ENCODE data around the gene NXPE3.

The NXPE3 gene

GRCh38 chr3:101803173-101803782 is 24.3 kb downstream of the NXPE3 start:
- DNase-seq, result peak; percentile 96

DNA sequence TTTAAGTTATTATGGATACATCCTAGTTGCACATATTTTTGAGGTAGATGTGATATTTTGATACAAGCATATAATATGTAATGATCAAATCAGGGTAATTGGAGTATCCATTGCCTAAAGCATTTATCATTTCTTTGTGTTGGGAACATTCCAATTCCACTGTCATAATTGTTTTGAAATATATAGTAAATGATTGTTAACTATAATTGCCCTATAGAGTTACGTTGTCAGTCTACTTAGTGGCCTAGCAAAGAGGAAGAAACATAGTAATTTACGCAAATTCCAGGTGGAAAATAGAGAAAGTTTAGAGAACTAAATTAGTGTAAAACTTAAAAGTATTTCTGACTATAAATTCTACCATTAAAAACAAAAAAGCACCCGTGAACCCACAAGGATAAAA is 24.9 kb downstream of the NXPE3 start:
- DNase-seq, result no peak

DNA sequence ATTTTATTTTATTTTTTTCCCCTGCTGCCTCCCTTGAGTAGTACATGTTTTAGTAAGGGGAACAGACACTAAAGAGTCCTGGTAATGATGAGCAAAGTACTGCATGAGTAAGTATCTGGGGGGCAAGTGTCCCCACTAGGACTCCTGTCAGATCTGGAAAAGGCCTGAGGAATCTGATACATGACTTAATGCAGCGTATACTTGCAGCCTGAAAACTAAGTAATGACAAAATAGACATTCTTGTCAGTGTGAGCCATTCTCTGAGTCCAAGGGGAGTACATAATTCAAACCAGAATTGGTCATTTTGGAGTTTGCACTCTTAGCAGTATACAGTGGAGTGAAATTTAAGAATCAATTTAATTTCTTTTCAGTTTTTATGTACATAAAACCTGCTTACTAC is 27.5 kb downstream of the NXPE3 start:
- no peak for DNase-seq

- DNase-seq, result no peak
These were observed 28.9 kb downstream of the NXPE3 start for GRCh38 chr3:101807888-101808287.

DNA sequence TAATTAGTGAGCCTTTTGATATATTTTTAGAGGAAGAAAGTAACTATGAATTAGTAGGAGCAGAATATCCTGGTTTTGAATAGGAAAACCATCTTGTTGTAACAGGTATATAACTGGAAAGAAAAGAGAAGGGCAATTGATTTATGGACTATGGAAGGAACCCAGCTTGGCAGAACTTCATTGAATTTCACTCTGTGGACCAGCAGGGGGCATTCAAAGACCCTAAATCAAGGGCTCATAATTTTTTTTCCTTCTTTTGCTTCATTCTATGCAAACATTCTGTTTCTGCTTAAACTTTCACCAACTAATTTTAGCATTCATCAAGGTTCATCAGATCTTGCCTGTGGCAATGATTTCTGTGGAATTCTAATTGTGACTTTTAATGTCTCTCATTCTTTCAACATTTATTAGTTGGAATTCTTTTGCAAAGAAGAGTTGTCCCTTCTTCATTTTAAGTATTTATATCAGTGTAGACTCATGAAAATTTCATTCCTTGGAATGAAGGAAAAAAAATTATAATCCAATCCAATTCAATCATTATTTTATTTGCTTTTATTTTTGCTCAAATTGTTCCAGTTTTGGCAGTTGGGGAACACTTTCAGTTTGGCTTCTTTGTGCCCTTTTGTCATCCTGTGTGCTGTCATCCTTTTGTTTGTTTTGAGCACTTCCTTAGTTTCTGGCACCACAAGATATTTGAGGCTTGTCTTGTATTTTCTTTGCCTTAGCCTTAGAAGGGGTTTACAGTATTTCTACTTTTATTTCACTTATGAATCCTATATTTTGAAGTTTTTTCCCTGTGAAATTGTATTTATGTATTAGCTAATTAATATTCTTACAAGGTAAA is 30.4 kb downstream of the NXPE3 start:
- DNase-seq, result peak; percentile 80

DNA sequence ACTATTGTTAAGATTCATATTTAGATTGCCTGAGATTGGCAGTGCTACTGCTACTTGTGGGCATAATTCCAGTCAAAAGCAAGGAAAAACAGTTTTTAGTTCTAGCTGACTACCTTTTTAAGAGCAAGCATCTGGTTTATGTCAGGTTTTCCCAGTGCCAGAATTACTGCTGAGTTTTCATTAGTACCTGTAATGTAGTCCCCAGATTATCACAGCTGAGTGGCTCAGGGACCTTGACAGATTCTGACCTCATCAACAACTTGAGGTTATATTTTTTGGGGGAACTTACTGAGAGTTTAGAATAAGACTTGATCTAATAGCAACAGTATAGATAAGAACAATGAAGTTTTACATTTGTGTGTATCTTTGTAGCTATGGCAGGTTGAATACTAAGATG is 31.0 kb downstream of the NXPE3 start:
- no peak for DNase-seq

- DNase-seq, result no peak
These were observed 32.9 kb downstream of the NXPE3 start for GRCh38 chr3:101811875-101812274.

DNA sequence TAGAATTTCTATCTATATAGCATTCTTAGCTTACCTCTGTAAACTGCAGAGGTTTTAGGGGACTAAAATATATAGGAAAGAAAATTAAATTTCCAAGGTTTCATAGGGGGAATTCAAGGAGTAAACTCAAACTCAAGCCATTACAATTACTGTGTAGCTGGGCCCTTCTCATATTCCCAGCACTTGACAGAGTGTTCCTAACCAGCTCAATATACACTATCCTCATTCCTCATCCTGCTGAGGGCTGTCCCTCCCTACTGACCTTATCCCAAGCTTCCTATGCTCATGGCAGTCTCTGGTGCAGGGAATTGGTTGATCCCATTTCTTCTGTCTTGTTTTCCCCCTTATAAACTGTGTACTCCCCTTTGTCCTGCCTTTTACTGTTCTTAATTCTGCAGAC is 33.9 kb downstream of the NXPE3 start:
- no peak for DNase-seq

GRCh38 chr3:101813817-101814440 is 34.9 kb downstream of the NXPE3 start:
- DNase-seq, result peak; percentile 76

GRCh38 chr3:101814835-101815234 is 35.8 kb downstream of the NXPE3 start:
- DNase-seq, result no peak

GRCh38 chr3:101816215-101817149 is 37.5 kb downstream of the NXPE3 start:
- DNase-seq, result no peak

DNA sequence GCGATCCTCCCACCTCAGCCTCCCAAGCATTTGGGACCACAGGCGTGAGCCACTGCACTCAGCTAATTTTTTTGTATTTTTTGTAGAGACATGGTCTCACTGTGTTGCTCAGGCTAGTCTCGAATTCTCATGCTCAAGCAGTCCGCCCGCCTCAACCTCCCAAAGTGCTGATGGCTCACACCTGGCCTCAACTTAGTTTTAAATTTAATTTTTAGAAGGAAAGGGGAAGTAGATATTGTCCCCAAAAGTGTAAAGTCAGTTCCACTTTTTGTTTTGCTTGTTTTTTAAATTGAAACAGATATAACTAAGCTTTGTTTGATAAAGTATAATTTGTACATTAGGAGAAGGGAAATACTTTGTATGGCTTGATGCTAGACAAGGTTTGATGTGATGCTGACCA is 39.0 kb downstream of the NXPE3 start:
- DNase-seq, result no peak

DNA sequence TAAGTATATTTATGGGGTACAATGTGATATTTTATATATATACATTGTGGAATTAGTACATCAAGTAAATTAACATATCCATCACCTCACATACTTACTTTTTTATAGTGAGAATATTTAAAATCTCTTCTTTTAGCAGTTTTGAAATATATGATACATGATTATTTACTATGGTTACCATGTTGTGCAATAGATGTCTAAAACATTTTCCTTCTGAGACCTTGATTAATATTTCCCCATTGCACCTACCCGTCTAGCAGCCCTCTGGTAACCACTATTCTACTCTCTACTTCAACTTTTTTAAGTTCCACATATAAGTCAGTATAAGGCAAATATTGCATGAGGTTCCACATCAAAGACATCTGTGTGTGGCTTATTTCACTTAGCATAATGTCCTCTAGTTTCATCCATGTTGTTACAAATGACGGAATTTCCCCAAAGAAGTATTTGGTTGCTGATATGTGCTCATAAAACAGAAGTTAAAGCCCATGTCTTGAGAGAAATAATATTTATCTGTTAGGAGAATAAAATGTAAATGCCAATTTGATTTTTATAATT is 40.7 kb downstream of the NXPE3 start:
- DNase-seq, result no peak

GRCh38 chr3:101821503-101821902 is 42.5 kb downstream of the NXPE3 start:
- DNase-seq, result no peak

DNA sequence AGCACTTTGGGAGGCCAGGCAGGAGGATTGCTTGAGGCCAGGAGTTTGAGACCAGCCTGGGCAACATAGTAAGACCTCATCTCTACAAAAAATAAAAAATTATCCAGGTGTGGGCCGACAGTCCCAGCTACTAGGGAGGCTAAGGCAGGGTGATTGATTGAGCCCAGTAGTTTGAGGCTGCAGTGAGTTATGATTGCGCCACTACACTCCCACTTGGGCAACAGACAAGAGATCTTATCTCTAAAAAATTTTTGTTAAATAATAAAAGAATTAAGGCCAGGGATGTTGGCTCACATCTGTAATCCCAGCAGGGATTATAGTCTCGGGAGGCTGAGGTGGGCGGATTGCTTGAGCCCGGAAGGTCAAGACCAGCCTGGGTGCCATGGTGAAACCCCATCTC is 44.5 kb downstream of the NXPE3 start:
- no peak for DNase-seq

DNA sequence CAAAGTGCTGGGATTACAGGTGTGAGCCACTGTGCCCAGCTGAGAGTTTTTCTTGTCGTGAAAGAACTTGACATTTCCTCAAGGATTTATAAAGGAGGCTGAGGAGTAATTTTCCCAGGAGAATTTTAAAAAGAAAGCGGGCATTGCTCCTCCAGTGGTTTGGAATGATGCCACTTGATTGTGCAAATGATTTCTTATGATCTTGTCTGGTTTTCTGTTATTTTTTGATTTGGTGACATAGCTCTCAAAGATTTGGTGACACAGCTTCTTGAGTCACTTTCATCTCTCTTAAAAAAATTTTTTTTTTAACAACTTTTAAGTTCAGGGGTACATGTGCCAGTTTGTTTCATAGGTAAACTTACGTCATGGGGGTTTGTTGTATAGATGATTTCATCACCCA is 45.7 kb downstream of the NXPE3 start:
- no peak for DNase-seq

GRCh38 chr3:101825904-101826445 is 47.0 kb downstream of the NXPE3 start:
- DNase-seq, result no peak

DNA sequence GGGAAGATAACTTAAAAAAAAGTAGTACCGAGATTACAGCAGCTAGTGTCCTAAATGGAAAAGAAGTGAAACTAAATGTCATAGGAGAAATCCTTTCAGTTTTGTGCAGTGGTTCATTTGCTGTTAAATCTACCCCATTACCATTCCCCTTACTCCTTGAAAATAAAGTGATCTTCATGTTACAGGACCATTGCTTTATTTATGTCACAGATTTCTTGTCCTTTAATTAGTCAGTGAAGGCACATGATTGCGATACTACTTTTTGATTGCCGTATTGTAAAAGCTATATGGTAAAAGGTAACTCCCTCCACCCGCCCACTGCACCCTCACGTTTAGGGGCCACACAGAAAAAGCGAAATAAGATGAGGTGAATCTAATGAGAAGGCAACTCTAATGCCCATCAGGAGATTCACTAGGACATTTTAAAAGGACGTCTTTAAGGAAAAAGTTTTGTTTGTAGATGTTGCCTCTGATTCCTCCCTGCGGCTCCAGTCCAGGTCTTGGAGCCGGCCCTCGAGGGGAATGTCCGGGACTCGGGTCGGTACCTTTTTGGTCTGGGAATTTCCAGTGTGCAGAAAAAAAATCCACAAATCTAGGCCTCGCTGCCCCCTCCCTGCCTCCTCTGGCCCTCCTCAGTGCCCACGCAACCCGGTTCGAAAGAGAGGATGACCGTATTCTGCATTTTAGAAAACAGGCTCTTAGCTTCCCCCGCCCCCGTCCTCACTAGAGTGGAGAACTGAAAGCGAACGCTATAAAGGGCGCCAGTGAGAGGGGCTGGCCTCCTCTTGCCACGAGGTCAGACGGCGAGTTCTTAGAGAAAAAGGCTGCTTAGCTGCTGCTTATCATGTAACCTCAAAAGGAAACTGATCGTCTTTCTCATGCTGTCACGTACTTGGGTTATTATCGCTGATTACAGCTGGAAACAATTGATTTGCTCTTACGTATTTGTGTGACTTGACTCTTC is 48.5 kb downstream of the NXPE3 start:
- DNase-seq, result peak; percentile 90

DNA sequence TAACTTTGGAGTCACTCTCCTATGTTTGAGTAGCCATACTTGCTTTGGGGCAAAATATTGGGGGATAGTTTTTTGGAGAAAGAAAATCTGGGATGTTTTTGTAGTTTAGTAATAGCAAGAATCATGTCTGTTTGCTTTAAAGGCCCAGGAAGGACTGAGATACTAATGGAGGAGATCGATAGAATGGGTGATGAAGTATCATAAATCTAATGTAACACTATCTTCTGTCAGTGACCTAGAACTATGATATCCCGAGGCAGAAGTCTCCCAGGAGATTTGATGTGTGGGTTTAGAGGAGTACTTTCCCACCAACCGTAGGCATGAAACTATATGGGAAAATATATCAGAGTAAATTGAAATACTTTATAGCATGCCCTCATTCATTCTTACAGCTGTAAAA is 49.3 kb downstream of the NXPE3 start:
- no peak for DNase-seq

GRCh38 chr3:101828691-101829436 is 49.9 kb downstream of the NXPE3 start:
- DNase-seq, result no peak
